HepG2 (cell line): ENCODE results near the gene ZNF235. TPM values are rescaled to one million over a fixed set of nuclear protein-coding genes. Genes with fewer than 3 reads are reported as not detected.

Experiments used
- ATAC-seq: fragments of 200-7000 bp; cut with Tn5 transposase; 3 replicates; pipeline ENCODE4 v1.9.1; 2020; ENCODE audit warnings: mild to moderate bottlenecking, moderate library complexity
- BruUV-seq: library from RNA; stranded (reverse); fragments of 400-500 nt; replicated peaks from 2 replicates; lab custom pipeline; 2021; lab: Mats Ljungman, UMichigan
- CTCF ChIA-PET: fragments of 300-600 bp; formaldehyde crosslinking; extraction: SDS; loops from one replicate; lab custom pipeline; 2021; ENCODE audit warnings: low total read pairs, inconsistent platforms, low intra/inter-chr PET ratio; lab: Yijun Ruan, JAX
- POLR2A ChIA-PET: fragments of 350-600 bp; sonication (Branson Sonifier 250); formaldehyde crosslinking; loops from one replicate; lab custom pipeline; 2020; ENCODE audit warnings: antibody characterized with exemption, inconsistent platforms; lab: Yijun Ruan, JAX
- DNase-seq: peaks from one replicate; pipeline ENCODE4 v3.0.0-alpha.2; 2015; ENCODE audit warnings: low spot score
- FAIRE-seq: peaks from 3 replicates; lab custom pipeline; 2011; peaks lifted over from hg19 to GRCh38; lab: Jason Lieb, UNC
- H2AFZ ChIP-seq: one replicate; pipeline ENCODE4 v1.6.1; 2011; ENCODE audit warnings: low read length, inconsistent platforms
- H3K27ac ChIP-seq: fragments of 300-600 bp; 3 replicates; pipeline ENCODE4 v1.8.0; 2011; ENCODE audit warnings: mixed run types, mild to moderate bottlenecking, mixed read lengths, low read length, inconsistent platforms; ENCODE audit not compliant: insufficient read depth; ENCODE audit errors: extremely low read length
- H3K27me3 ChIP-seq, 2 experiments: fragments of 200-600 bp in 1 of 2; 2 replicates in 1 of 2; 3 replicates in 1 of 2; pipeline versions ENCODE4 v1.6.0 to v1.8.0; 2011; ENCODE audit warnings: low read length in 2 of 2, mild to moderate bottlenecking in 2 of 2, moderate library complexity in 2 of 2, inconsistent platforms in 1 of 2; ENCODE audit not compliant: insufficient read depth in 2 of 2, control insufficient read depth in 1 of 2
- H3K36me3 ChIP-seq, 2 experiments: fragments of 200-600 bp in 1 of 2; replicated peaks in 1 of 2; 2 replicates in 1 of 2; 3 replicates in 1 of 2; pipeline versions ENCODE4 v1.5.1 to v1.8.0; 2011; ENCODE audit warnings: low read length in 2 of 2, inconsistent platforms in 1 of 2; ENCODE audit not compliant: insufficient read depth in 2 of 2, control insufficient read depth in 1 of 2
- H3K4me1 ChIP-seq: 2 replicates; pipeline ENCODE4 v1.5.1; 2012; ENCODE audit warnings: low read length, inconsistent platforms; ENCODE audit not compliant: insufficient read depth
- H3K4me2 ChIP-seq: 2 replicates; pipeline ENCODE4 v1.6.0; 2011; ENCODE audit warnings: low read depth, low read length, inconsistent platforms
- H3K4me3 ChIP-seq, 3 experiments: fragments of 200-600 bp in 1 of 3; sonication (generic), shearing (Covaris generic) in 1 of 3; replicated peaks in 1 of 3; 2 replicates each; pipeline ENCODE4 v1.5.1; 2011 to 2016; ENCODE audit warnings: low read length in 3 of 3, inconsistent platforms in 2 of 3, low read depth in 2 of 3, mild to moderate bottlenecking in 2 of 3, control low read depth in 1 of 3, mixed read lengths in 1 of 3; ENCODE audit not compliant: insufficient read depth in 1 of 3
- H3K79me2 ChIP-seq: one replicate; pipeline ENCODE4 v1.6.1; 2011; ENCODE audit warnings: low read length, inconsistent platforms; ENCODE audit not compliant: insufficient read depth
- H3K9ac ChIP-seq: 2 replicates; pipeline ENCODE4 v1.6.0; 2011; ENCODE audit warnings: mild to moderate bottlenecking, low read depth, low read length, inconsistent platforms; ENCODE audit not compliant: insufficient read depth
- H3K9me3 ChIP-seq: 2 replicates; pipeline ENCODE4 v1.5.1; 2012; ENCODE audit warnings: mild to moderate bottlenecking, low read length
- H4K20me1 ChIP-seq: 2 replicates; pipeline ENCODE4 v1.6.0; 2011; ENCODE audit warnings: inconsistent platforms, mild to moderate bottlenecking, low read length, moderate library complexity; ENCODE audit not compliant: insufficient read depth
- CCAR2 ChIP-seq: fragments of 200-400 bp; formaldehyde crosslinking; optimal IDR thresholded peaks from 2 replicates; pipeline ENCODE3; 2018; ENCODE audit warnings: low read depth, mild to moderate bottlenecking, low read length, moderate library complexity
- CREM ChIP-seq, 2 experiments: sonication (generic) in 1 of 2; formaldehyde crosslinking in 1 of 2; IDR thresholded peaks; 2 replicates each; pipeline versions ENCODE4 v1.4.0 to v1.6.1; 2016 to 2020; ENCODE audit warnings: antibody characterized with exemption in 1 of 2, mild to moderate bottlenecking in 1 of 2, missing genetic modification reagents in 1 of 2
- EED ChIP-seq: sonication (generic); formaldehyde crosslinking; IDR thresholded peaks from 2 replicates; pipeline ENCODE4 v1.5.0; 2020; ENCODE audit warnings: mild to moderate bottlenecking, missing genetic modification reagents
- GPN1 ChIP-seq: sonication (generic); formaldehyde crosslinking; IDR thresholded peaks from 2 replicates; pipeline ENCODE4 v1.5.1; 2020; ENCODE audit warnings: missing genetic modification reagents, borderline replicate concordance
- KMT2A ChIP-seq: sonication (generic); formaldehyde crosslinking; IDR thresholded peaks from 2 replicates; pipeline ENCODE4 v1.4.0; 2020; ENCODE audit warnings: missing genetic modification reagents
- MAFG ChIP-seq: sonication (generic); formaldehyde crosslinking; IDR thresholded peaks from 2 replicates; pipeline ENCODE4 v1.5.1; 2020; ENCODE audit warnings: mild to moderate bottlenecking, missing genetic modification reagents
- MIER3 ChIP-seq: IDR thresholded peaks from 2 replicates; pipeline ENCODE4 v1.6.1; 2016; ENCODE audit warnings: missing compliant biosample characterization, borderline replicate concordance
- MYC ChIP-seq: sonication (generic); formaldehyde crosslinking; IDR thresholded peaks from 2 replicates; pipeline ENCODE4 v1.9.0; 2021; ENCODE audit warnings: missing genetic modification reagents, borderline replicate concordance
- PHF21A ChIP-seq: sonication (generic); formaldehyde crosslinking; IDR thresholded peaks from 2 replicates; pipeline ENCODE4 v1.5.0; 2020; ENCODE audit warnings: mild to moderate bottlenecking, missing genetic modification reagents
- RCOR2 ChIP-seq: IDR thresholded peaks from 2 replicates; pipeline ENCODE4 v1.6.1; 2016; ENCODE audit warnings: missing biosample characterization, missing genetic modification reagents
- ZMYM3 ChIP-seq: sonication (generic); formaldehyde crosslinking; IDR thresholded peaks from 2 replicates; pipeline ENCODE4 v1.5.1; 2020; ENCODE audit warnings: mild to moderate bottlenecking, missing genetic modification reagents
- ZNF205 ChIP-seq: IDR thresholded peaks from 2 replicates; pipeline ENCODE4 v1.6.1; 2018; ENCODE audit warnings: missing biosample characterization, missing genetic modification reagents
- ZNF557 ChIP-seq: sonication (generic); formaldehyde crosslinking; IDR thresholded peaks from 2 replicates; pipeline ENCODE4 v1.4.0; 2020; ENCODE audit warnings: missing genetic modification reagents
- ZNF746 ChIP-seq: sonication (generic); formaldehyde crosslinking; IDR thresholded peaks from 2 replicates; pipeline ENCODE4 v1.8.0; 2022; ENCODE audit warnings: mild to moderate bottlenecking, missing genetic modification reagents
- ZNF879 ChIP-seq: sonication (generic); formaldehyde crosslinking; IDR thresholded peaks from 2 replicates; pipeline ENCODE4 v1.8.1; 2023; ENCODE audit warnings: missing genetic modification reagents
- WGBS: methylation state at CpG from one replicate; pipeline ENCODE4 v1.1.6; 2017; ENCODE audit warnings: low lambda C conversion rate; 5-methylcytosine and 5-hydroxymethylcytosine counted together
- in situ Hi-C: cut with HindIII; loops from 2 replicates; pipeline ENCODE4 v1.10.0; 2017; ENCODE audit warnings: low pct_unique_long_range_greater_than_20kb; ENCODE audit not compliant: extremely low pct_ligation_motif_present
- intact Hi-C: fragments of 100-400 bp; cut with micrococcal nuclease; formaldehyde crosslinking; loops from one replicate; pipeline ENCODE4 v1.10.0; 2022; ENCODE audit not compliant: unreplicated experiment
- polyA plus RNA-seq, 8 experiments: library from polyadenylated mRNA; depleted of rRNA in 3 of 8; stranded (reverse) in 7 of 8; unstranded in 1 of 8; fragments of >200 nt; fragmentation: Illumina TruSeq in 4 of 8; extraction: Trizol in 4 of 8; gene quantifications; 2 replicates each; pipeline versions ENCODE4 v1.2.1 to v1.2.3, GENCODE V29; 2011 to 2016; ENCODE audit warnings: low read depth in 4 of 8, missing spikeins in 1 of 8, mixed read lengths in 1 of 8; ENCODE audit not compliant: insufficient read depth in 1 of 8
- total RNA-seq, 5 experiments: library from RNA; depleted of rRNA; stranded (reverse); fragments of >200 nt; fragmentation: Illumina TruSeq; extraction: Trizol; gene quantifications; 2 replicates each; pipeline ENCODE4 v1.2.3, GENCODE V29; 2016; ENCODE audit warnings: low read depth in 1 of 5
- TF ChIP-seq, protein P1 (sequence below): IDR thresholded peaks from 2 replicates; pipeline ENCODE4 v1.6.1; 2012; ENCODE audit warnings: low read length, improper control_type of control experiment
- TF ChIP-seq, protein P2 (sequence below): fragments of 450-650 bp; IDR thresholded peaks from 2 replicates; pipeline ENCODE4 v1.6.1; 2016
- TF ChIP-seq, protein P3 (sequence below): sonication (generic); formaldehyde crosslinking; IDR thresholded peaks from 2 replicates; pipeline ENCODE4 v1.4.0; 2020; ENCODE audit warnings: missing genetic modification reagents, low read depth, mild to moderate bottlenecking, borderline replicate concordance

ZNF235 gene
- total and polyA plus RNA-seq, 2 of the 13 experiments (the other 11 are each of a cell fraction or from before 2014, with no cell fraction given), result 4.8 to 5.5 TPM

DNA sequence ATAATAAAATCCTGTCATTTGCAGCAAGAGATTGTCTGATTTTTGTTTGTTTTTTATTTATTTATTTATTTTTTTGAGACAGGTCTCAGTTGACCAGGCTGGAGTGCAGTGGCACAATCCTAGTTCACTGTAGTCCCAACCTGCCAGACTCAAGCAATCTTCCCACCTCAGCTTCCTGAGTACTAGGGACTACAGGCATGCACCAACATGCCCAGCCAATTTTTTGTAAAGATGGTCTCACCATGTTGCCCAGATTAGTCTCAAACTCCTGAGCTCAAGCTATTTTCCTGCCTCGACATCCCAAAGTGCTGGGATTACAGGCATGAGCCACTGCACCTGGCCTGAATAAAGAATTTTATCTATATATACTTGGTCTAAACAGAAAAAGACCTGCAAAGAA is 27.5 kb downstream of the ZNF235 start (continued):
- TF ChIP-seq ZNF205 (CRISPR knock-in tag), result no peak
- TF ChIP-seq ZNF879 (CRISPR knock-in tag), result no peak
- TF ChIP-seq, protein P1, sequence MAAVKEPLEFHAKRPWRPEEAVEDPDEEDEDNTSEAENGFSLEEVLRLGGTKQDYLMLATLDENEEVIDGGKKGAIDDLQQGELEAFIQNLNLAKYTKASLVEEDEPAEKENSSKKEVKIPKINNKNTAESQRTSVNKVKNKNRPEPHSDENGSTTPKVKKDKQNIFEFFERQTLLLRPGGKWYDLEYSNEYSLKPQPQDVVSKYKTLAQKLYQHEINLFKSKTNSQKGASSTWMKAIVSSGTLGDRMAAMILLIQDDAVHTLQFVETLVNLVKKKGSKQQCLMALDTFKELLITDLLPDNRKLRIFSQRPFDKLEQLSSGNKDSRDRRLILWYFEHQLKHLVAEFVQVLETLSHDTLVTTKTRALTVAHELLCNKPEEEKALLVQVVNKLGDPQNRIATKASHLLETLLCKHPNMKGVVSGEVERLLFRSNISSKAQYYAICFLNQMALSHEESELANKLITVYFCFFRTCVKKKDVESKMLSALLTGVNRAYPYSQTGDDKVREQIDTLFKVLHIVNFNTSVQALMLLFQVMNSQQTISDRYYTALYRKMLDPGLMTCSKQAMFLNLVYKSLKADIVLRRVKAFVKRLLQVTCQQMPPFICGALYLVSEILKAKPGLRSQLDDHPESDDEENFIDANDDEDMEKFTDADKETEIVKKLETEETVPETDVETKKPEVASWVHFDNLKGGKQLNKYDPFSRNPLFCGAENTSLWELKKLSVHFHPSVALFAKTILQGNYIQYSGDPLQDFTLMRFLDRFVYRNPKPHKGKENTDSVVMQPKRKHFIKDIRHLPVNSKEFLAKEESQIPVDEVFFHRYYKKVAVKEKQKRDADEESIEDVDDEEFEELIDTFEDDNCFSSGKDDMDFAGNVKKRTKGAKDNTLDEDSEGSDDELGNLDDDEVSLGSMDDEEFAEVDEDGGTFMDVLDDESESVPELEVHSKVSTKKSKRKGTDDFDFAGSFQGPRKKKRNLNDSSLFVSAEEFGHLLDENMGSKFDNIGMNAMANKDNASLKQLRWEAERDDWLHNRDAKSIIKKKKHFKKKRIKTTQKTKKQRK, result no peak
- TF ChIP-seq ZNF746 (CRISPR knock-in tag), result no peak

DNA sequence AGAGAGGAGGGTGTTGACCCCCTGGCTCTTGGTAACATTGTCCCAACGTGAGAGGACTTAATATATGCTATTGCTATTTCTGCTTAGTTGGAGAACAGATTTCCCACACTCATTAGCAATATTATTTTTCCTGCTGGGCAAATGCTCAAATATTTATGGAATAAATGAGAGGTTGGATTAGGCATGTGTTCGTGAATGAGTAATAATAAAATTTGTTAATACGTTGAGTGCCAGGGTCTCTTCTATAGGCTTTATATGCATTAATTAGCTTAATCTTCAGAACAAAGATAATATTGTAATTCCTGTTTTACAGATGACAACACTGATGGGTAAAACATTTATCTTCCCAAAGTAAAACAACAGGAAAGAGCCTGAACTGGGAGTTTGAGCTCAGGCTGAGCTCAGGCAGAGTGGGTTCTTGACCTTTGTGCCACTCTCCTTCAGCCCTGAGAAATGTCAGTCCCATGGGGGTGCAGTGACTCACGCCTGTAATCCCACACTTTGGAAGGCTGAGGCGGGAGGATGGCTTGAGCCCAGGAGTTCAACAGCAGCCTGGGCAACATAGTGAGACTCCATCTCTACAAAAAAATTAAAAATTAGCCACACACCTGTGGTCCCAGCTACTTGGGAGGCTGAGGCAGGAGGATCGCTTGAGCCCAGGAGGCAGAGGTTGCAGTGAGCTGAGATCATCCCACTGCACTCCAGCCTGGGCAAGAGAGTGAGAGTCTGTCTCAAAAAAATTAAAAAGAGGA is 44.0 kb downstream of the ZNF235 start:
- ChIA-PET CTCF (no interaction called here), POLR2A (interaction anchor here (1.0 to 2.1 kb wide), 4 partner anchors 44 to 239 kb away, joined by 3 to 7 read pairs (median 4); partner anchors contain the start of genes ZNF180, ZNF226, ZNF227 and ZNF235)
- intact Hi-C loops (no loop called here), in situ Hi-C loops (no loop called here)
- WGBS, result 75% methylated on average over 6 of the region's 6 CpGs
- H3K36me3 ChIP-seq, result no peaks in the 10 kb centered on the region
- H3K9me3 ChIP-seq, result peaks cover 15% of the 10 kb centered on the region
- no TSS peak for BruUV-seq
- peak overlapping the region in 2 of 3 experiments; percentile 55 to 67; a peak in 3 of 6 replicates for H3K4me3 ChIP-seq
- no peaks in the 10 kb centered on the region for H4K20me1 ChIP-seq
- peak overlapping the region; percentile 54 for H3K27ac ChIP-seq
- ATAC-seq, result peak; percentile 18; the same call in 1 of the 3 replicates
- no peaks in the 10 kb centered on the region for H3K79me2 ChIP-seq
- H3K27me3 ChIP-seq, result no peaks in the 10 kb centered on the region
- peak; percentile 6 for DNase-seq
- peaks cover 10% of the 10 kb centered on the region for H3K4me1 ChIP-seq
- no peak overlapping the region for H2AFZ ChIP-seq
- peak overlapping the region; percentile 72 for H3K4me2 ChIP-seq
- H3K9ac ChIP-seq, result peak overlapping the region; percentile 63; the same call in 1 of the 2 replicates
- FAIRE-seq, result no peak
- no peak for TF ChIP-seq KMT2A (CRISPR knock-in tag)
- TF ChIP-seq CREM (IDR thresholded peaks at IDR 0.05), result no peak
- no peak for TF ChIP-seq CREM (CRISPR knock-in tag; IDR thresholded peaks at IDR 0.05)
- no peak for TF ChIP-seq CCAR2
- TF ChIP-seq MIER3, result no peak
- no peak for TF ChIP-seq ZNF557 (CRISPR knock-in tag)
- TF ChIP-seq EED (CRISPR knock-in tag), result no peak
- TF ChIP-seq ZMYM3 (CRISPR knock-in tag), result 0 out of 2 replicates have a peak, but pooled peaks have one; percentile 37
- TF ChIP-seq, protein P2, sequence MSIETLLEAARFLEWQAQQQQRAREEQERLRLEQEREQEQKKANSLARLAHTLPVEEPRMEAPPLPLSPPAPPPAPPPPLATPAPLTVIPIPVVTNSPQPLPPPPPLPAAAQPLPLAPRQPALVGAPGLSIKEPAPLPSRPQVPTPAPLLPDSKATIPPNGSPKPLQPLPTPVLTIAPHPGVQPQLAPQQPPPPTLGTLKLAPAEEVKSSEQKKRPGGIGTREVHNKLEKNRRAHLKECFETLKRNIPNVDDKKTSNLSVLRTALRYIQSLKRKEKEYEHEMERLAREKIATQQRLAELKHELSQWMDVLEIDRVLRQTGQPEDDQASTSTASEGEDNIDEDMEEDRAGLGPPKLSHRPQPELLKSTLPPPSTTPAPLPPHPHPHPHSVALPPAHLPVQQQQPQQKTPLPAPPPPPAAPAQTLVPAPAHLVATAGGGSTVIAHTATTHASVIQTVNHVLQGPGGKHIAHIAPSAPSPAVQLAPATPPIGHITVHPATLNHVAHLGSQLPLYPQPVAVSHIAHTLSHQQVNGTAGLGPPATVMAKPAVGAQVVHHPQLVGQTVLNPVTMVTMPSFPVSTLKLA, result no peak
- TF ChIP-seq MYC (CRISPR knock-in tag), result no peak
- TF ChIP-seq MAFG (CRISPR knock-in tag), result no peak
- no peak for TF ChIP-seq PHF21A (CRISPR knock-in tag)
- no peak for TF ChIP-seq RCOR2 (CRISPR knock-in tag)
- no peak for TF ChIP-seq GPN1 (CRISPR knock-in tag)
- TF ChIP-seq, protein P3, sequence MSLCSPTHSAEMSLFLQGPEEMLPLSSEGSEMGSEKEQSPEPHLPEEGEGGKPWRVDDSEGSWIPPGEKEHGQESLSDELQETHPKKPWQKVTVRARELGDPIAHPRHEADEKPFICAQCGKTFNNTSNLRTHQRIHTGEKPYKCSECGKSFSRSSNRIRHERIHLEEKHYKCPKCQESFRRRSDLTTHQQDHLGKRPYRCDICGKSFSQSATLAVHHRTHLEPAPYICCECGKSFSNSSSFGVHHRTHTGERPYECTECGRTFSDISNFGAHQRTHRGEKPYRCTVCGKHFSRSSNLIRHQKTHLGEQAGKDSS (CRISPR knock-in tag), result no peak
